Forelimb muscle (tissue), 1 donor: ENCODE data around the gene PTP4A1. TPM values are rescaled to one million over a fixed set of nuclear protein-coding genes. Genes with fewer than 3 reads are reported as not detected.

ENCODE experiments used
- DNase-seq: peaks from one replicate; pipeline ENCODE4 v3.0.0-alpha.2; 2013; ENCODE audit warnings: low read depth
- polyA plus RNA-seq: library from polyadenylated mRNA; unstranded; fragments of 120-200 nt; gene quantifications from one replicate; pipeline ENCODE4 v1.2.1, GENCODE V29; 2013; ENCODE audit not compliant: insufficient read length

The PTP4A1 gene
- polyA plus RNA-seq, 1 donor, result 23.6 TPM

DNA sequence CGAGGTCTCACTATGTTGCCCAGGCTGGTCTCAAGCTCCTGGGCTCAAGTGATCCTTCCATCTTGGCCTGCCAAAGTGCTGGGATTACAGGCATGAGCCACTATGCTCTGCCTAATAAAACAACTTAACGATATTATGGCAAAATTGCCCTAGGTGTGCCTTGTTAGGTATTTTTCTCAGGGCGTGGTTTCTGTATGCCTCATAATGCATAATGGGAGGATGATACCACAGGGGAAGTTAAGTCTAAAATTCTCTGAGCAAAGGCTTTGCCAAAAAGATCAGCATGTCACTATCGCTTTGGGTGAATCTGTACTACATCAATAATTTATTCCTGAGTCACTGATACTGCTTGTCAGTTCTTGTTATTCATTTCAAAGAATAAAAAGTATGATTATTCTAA is 15.9 kb upstream of the PTP4A1 start:
- no peak for DNase-seq

DNA sequence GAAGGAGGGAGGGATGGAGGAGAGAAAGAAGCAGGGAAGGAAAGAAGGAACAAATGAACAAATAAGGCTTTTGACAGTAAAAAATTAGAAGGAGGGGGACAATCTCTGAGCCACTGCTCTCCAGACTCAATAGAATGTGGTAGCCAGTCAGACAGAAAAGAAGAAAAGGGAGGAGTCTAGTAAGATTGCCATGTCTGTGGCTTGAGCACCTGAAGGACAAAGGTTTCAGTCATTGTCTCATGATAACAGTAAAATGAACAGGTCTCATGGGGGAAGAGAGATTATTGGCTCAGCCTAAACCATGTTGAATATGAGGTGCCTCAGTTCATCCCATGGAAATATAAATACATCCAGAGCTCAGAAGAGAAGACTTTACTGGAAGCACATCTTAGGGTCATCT is 14.0 kb upstream of the PTP4A1 start:
- no peak for DNase-seq

DNA sequence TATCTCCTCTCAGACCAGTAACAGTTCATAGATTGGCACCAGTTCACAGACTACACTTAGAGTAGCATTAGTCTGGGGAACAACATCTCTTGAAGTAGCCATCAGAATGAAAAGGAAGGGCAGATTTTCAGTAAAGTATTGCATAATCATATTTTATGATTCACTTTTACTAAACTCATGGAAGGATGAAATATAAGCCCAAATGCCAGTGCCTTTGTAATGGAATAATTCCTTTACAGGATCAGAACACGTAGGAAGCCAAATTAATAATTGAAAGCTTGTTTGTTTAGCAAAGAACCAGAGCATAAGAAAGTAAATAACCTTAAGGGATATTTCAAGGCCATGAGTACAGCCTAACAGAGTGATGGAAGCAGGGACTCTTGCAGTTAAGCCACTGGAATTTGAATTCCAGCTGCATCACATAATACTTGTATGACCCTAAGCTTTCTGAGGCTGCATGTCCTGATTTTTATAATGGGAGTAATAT is 11.4 kb upstream of the PTP4A1 start:
- no peak for DNase-seq

DNA sequence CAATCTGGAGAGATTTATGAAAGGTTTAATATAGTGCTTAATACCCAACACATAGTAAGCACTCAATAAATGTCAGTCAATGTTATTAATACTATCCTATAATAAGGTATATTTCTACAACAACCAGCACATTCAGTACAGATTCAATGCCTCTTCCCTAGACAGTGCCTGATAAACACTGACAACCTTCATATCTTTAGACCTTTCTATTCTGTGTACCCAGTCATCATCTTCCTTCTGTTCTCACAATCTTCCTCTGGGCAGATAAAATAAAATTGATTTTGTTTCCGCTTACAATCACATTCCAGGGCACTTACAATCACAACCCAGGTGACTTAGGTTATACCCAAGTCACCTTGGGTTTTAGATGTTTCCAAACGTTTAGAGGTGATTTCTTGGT is 11.0 kb upstream of the PTP4A1 start:
- no peak for DNase-seq

DNA sequence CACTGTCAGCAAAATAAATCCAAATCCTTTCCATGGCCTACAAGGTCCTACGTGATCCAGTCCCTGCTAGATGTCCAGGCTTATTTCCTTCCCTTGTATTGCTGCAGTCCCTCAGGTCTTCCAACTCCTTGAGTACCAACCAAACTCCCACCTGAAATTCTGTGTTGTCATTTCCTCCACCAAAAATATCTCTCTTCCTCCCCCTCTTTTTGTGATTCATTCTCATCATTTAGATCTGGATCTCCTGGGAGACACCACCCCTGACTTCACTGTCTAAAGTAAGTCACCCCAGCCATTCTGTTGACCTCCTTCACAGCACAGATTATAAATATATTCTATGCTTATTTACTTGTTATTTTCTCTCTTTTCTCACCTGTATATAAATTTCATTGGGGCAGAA is 9.0 kb upstream of the PTP4A1 start:
- no peak for DNase-seq

DNA sequence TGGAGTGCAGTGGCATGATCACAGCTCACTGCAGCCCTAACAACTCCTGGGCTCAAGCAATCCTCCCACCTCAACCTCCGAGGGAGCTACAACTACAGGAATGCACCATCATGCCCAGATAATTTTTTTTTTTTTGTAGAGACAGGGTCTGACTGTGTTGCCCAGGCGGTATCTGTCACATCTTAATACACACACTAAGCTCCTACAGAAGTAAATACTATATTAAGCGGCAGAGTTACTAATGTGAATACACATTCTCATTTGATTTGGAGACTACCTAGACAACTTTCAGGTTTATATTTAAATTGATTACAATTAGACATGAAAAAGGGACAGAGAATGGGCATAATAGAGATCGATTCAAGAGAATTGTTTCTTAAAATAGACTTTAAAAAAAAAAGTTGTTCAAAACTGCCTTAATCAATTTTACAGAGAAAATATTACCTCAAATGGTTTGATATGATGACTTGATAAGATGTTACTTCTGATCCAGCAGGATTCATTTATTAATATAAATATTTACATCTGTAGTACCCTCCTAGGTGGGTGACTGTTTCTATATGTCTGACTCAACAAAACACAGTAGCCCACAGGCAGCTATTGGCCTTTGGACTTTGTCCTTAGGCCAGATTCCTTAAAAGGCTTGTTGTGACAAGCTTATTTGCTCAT is 7.1 kb upstream of the PTP4A1 start:
- DNase-seq, result no peak

DNA sequence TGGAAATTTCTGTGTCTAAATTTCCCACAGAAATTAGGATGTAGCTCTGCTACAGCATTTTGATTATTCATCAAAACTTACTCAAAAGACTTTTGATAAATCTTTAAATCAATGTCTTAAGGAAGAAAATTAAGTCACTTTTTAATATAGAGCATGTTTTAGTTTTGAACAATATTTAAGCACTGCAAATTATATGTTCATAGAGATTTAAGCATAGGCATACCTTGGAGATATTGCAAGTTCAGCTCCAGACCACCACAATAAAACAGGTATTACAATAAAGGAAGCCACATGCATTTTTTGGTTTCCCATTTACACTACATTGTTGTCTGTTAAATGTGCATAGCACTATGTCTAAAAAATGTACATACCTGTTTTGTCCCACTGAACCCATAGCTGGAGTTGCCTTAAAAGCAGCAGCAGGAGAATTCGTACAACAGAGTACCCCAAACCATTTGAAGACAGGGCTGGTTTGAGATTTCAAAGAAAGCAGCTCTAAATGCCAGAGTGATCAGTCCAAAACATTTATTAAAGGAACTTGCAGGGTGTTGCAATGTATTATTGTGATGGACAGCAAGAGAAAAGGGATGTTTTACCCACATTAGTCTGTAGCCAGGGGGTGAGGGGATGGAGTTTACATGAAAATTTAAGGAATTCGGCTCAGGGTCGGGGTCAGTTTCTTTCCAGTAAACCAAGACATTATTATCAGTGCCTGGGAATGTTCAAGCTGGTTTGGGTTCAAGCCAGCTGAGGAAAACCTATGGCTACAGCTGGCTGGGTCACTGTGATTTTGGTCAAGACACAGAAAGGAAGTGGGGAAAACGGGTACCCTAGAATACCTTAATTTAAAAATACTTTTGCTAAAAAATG is 6.3 kb upstream of the PTP4A1 start:
- DNase-seq, result no peak

DNA sequence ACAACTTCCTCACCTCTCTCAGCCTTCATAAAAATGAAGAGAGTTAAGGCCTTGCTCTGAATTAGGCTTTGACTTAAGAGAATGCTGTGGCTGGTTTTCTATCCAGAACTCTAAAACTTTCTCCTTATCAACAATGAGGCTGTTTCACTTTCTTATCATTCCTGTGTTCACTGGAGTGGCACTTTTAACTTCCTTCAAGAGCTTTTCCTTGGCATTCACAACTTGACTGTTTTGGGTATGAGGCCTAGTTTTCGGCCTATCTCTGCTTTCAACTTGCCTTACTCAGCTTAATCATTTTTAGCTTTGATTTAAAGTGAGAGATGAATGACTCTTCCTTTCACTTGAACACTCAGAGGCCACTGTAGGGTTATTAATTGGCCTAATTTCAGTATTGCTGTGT is 4.3 kb upstream of the PTP4A1 start:
- no peak for DNase-seq

DNA sequence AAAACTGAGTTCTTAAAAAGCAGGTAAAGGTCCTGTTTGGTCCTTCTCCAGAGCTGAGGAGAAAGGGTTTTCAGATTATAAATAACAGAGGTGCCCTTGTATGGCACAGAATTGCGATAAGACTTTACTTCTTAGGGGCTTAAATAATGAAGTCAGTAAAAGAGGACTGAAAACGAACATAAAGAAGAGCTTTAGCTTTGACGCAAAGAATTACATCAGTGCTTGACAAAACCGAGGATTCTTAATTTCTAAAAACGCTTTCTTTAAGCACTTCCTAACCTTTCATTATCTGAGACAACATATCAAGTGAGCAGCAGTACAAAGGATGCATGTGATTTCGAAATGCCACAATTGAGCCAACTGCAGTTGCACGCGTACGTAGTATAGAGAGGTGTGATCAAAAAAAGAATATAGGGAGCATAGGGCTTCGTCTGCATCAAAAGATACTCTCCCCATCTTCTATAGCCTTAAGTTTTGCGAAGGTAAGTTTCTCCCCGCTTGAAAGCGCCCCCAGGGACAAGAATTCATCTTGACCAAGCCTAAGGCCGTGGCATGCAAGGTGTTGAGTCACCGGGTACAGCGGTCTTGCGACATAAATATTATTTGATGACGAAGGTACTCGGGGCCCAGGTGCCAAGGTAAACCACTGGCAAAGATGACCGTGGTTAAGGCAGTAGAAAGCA is 778 bp upstream of the PTP4A1 start:
- no peak for DNase-seq

DNA sequence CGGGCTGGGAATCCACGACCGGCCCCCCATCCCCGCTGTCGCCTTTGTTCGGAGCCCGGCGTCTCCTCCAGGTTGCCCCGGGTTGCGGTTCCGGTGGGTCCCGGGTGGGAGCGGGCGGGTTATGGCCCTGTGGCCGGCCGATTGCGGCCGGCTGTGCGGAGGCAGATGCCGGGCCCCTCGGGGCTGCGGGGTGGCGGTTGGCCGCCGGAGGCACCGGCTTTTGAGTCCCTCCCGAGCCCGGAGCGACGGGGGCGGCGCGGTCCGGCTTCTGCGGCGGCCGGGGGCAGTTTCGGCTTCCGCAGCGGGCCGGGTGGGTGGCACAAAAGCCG is 431 bp downstream of the PTP4A1 start:
- no peak for DNase-seq

DNA sequence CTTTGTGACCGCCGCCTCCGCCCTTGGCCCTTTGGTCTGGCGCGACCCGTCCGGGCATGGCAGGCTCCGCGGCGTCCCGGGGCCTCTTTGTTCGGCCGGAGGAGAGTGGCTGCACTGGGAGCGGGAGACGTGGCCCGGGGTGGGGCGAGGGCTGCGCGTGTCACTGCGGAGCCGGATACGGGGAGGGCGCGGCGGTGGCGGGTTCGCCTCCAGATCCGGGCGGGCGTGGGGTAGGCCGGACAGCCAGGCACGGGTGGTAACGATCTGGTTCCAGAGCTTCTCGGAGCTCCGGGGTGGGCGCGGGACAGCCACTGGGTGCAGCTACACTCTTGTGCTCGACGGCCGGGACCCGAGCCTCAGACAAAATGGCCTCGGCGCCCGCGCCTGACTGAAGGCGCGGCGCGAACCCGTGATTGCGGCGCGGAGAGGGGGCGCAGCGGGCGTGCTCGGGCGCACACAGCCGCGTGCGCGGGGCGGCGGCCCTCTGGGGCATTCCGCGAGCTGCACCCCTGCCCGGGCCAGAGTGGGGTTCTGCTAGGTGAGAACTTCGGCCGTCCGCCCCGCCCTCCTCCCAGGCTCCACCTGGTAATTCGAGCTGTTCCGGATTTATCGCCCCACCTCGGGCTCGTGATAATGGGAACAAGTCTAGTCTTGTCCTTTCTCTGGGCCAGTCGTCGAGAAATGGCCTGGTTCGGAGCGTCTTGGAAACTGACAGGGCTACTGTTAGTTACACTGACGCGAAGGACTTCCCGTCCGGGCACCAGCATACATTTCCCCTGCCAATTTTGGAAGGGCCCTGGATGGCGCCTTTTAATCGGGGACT is 1.0 kb downstream of the PTP4A1 start:
- DNase-seq, result no peak

DNA sequence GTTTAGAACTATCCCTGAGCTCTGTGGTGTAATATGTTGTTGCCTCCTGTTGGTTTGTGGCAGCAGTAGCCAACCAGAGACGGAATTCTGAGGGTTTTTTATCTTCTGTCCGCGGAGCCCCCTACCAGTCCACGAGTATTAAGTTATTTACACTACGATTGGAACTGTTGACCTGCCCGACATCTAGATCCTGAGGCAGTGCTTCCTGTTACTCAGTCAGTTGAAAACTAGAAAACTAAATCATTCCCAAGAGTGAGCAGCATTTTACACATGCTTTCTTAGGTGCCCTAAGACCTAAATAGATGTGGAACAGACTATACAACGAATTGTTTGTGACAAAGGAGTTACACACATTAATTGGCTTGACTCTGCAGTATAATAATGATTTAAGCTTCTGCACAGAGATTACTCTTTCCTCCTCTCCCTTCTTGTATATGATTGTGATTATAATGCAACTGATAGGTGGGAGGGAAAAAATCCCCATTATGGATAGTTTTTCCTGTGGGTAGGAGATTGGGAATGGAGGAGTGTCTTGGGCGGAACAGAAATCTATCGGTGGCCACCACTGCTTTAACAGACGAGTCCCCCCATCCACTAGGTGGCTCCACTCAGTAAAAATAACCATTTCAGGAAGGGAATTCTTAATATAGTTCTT is 1.7 kb downstream of the PTP4A1 start:
- no peak for DNase-seq

DNA sequence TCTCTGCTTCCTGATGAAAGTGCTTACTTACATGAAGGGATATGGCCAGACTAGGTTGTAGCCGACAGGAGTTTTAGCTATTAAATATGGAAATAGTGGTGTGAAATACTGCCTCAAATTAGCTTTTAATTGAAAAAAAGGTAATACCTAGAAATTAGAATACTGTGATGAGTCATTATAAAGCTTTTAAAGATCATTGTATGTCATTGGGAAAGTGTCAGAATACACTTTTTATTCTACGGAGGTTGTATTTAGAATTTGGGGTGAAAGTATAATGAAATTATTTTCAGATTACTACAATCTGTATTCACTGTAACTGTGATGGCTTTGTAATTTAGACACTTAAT is 2.2 kb downstream of the PTP4A1 start:
- no peak for DNase-seq

DNA sequence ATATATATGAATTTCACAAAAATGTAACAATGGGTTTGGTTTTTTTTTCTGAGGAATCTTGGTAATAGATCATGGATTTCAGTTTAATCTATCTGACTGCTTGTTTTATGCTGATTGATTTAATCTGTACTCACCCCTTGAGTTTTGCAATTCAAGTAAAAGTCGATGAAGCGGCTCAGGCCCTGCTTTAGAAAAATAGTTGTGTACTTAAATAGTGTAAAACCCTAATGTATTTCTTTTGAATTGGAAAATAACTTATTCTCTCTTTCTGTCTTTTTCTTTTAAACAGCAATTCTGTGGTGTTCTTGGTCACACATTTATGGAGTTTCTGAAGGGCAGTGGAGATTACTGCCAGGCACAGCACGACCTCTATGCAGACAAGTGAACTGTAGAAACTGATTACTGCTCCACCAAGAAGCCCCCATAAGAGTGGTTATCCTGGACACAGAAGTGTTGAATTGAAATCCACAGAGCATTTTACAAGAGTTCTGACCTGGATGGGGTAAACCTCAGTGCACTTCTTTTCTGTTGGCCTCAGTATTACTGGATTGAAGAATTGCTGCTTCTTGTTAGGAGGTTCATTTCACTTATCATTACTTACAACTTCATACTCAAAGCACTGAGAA is 4.0 kb downstream of the PTP4A1 start:
- no peak for DNase-seq

DNA sequence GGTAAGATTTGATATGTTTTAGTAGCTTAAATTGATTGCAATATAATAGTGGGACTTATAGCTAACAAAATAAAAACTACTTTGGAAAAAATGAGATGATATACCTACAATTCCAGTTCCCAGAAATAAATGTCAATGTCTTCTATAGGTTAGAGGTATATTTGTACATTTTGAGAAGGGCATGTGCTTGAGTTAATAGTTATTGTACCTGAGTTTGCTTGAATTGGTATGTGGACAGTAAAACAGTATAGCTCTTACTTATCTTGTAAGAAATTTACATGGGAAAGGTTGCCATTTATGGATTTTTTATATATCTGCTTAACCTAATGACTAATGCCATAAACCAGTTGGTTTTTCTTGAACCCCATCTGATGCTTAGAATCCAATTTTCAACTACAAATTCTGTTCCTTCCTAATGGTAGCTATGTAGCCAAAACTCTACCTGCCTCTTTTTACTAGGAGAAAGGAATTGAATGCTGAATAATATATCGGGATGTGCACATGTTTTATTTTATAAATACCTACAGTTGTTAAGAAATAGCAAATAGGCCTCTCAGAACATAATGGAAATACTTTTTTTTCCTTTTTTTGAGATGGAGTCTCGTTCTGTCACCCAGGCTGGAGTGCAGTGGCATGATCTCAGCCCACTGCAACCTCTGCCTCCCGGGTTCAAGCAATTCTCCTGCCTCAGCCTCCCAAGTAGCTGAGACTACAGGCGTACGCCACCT is 4.9 kb downstream of the PTP4A1 start:
- DNase-seq, result no peak

DNA sequence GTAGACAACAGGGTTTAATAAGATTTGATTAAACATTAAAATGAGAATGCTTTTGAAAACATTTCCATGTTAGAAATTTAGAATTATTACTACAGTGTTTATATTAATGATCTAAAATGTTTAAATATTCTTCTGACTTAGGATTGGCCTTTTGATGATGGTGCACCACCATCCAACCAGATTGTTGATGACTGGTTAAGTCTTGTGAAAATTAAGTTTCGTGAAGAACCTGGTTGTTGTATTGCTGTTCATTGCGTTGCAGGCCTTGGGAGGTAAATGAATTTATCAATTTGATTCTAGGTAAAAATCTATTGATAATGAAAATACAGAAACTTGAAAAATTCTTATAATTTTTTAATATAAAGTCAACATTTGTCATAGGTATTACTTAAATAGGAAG is 6.5 kb downstream of the PTP4A1 start:
- DNase-seq, result no peak

DNA sequence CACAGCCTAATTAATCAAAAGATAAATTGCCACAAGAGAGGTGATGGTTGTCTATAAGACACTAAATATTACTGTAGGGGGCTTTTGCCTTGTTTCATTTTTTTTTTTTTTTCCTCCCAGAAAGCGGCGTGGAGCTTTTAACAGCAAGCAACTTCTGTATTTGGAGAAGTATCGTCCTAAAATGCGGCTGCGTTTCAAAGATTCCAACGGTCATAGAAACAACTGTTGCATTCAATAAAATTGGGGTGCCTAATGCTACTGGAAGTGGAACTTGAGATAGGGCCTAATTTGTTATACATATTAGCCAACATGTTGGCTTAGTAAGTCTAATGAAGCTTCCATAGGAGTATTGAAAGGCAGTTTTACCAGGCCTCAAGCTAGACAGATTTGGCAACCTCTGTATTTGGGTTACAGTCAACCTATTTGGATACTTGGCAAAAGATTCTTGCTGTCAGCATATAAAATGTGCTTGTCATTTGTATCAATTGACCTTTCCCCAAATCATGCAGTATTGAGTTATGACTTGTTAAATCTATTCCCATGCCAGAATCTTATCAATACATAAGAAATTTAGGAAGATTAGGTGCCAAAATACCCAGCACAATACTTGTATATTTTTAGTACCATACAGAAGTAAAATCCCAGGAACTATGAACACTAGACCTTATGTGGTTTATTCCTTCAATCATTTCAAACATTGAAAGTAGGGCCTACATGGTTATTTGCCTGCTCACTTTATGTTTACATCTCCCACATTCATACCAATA is 7.8 kb downstream of the PTP4A1 start:
- DNase-seq, result no peak

DNA sequence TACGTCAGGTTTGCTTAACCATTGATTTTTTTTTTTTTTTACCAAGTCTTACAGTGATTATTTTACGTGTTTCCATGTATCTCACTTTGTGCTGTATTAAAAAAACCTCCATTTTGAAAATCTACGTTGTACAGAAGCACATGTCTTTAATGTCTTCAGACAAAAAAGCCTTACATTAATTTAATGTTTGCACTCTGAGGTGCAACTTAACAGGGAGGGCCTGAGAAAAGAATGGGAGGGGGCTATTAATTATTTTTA is 8.4 kb downstream of the PTP4A1 start:
- DNase-seq, result no peak

DNA sequence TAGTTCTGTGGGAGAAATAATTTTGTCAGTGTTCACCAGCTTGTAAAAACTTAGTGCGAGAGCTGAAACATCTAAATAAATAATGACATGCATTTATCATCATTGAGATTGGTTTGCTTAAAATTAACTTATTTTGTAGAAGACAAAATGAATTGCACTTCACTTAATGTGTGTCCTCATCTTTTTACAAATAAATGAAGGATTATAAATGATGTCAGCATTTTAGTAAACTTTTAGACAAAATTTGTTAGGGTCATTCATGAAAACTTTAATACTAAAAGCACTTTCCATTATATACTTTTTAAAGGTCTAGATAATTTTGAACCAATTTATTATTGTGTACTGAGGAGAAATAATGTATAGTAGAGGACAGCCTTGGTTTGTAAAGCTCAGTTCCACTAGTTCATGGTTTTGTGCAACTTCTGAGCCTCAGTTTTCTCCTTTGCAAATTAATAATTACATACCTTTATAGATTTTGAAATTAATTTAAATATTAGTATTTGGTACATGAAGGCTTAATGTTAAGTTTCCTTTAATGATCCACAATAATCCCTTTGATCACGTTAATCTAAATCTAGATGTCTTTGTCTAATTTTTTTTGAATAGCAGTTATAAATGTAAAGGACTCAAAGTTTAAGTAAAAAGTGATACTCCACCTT is 9.2 kb downstream of the PTP4A1 start:
- no peak for DNase-seq
